WTC11 (cell line): ENCODE data around the gene ARHGAP26. TPM values are rescaled to one million over a fixed set of nuclear protein-coding genes. Genes with fewer than 3 reads are reported as not detected.

Experiments
- ATAC-seq: fragments of 200-7000 bp; cut with Tn5 transposase; 2 replicates; pipeline ENCODE4 v1.10.0; 2021; ENCODE audit warnings: mild to moderate bottlenecking, moderate library complexity
- CTCF ChIA-PET: fragments of 300-600 bp; sonication (Branson Sonifier 250); formaldehyde crosslinking; loops from one replicate; lab custom pipeline; 2021; ENCODE audit warnings: antibody characterized with exemption; lab: Charles Lee
- POLR2A ChIA-PET: fragments of 350-600 bp; sonication (Branson Sonifier 250); formaldehyde crosslinking; loops from one replicate; lab custom pipeline; 2021; ENCODE audit warnings: antibody characterized with exemption; lab: Charles Lee
- DNase-seq: peaks from one replicate; pipeline ENCODE4 v3.0.0; 2021; ENCODE audit warnings: low spot score
- H3K27ac Mint-ChIP-seq: 2 replicates; pipeline ENCODE4 v1.8.0; 2021; ENCODE audit warnings: mixed read lengths
- H3K27me3 Mint-ChIP-seq: 2 replicates; pipeline ENCODE4 v1.8.0; 2021; ENCODE audit warnings: low read depth, mild to moderate bottlenecking, moderate library complexity, mixed read lengths
- H3K36me3 Mint-ChIP-seq: 2 replicates; pipeline ENCODE4 v1.8.0; 2021; ENCODE audit warnings: mixed read lengths
- H3K4me1 Mint-ChIP-seq: 2 replicates; pipeline ENCODE4 v1.8.0; 2022; ENCODE audit warnings: mixed read lengths
- H3K4me3 Mint-ChIP-seq: 2 replicates; pipeline ENCODE4 v1.8.0; 2021; ENCODE audit warnings: mild to moderate bottlenecking, moderate library complexity, mixed read lengths
- H3K9me3 Mint-ChIP-seq: 2 replicates; pipeline ENCODE4 v1.8.0; 2021; ENCODE audit warnings: mixed read lengths
- CBFB ChIP-seq: sonication (generic); formaldehyde crosslinking; IDR thresholded peaks from 2 replicates; pipeline ENCODE4 v1.8.1; 2022; ENCODE audit warnings: mild to moderate bottlenecking, low read depth, missing genetic modification reagents
- ELF4 ChIP-seq: sonication (generic); formaldehyde crosslinking; IDR thresholded peaks from 2 replicates; pipeline ENCODE4 v1.8.1; 2022; ENCODE audit warnings: low read depth, mild to moderate bottlenecking, moderate library complexity, missing genetic modification reagents
- ETV6 ChIP-seq: sonication (generic); formaldehyde crosslinking; IDR thresholded peaks from 2 replicates; pipeline ENCODE4 v1.8.1; 2022; ENCODE audit warnings: mild to moderate bottlenecking, missing genetic modification reagents
- NFE2L1 ChIP-seq: sonication (generic); formaldehyde crosslinking; IDR thresholded peaks from 2 replicates; pipeline ENCODE4 v1.8.1; 2023; ENCODE audit warnings: missing genetic modification reagents
- NR1H2 ChIP-seq: sonication (generic); formaldehyde crosslinking; IDR thresholded peaks from 2 replicates; pipeline ENCODE4 v1.9.0; 2021; ENCODE audit warnings: mild to moderate bottlenecking, moderate library complexity, missing genetic modification reagents
- RELA ChIP-seq: sonication (generic); formaldehyde crosslinking; IDR thresholded peaks from 2 replicates; pipeline ENCODE4 v1.8.1; 2022; ENCODE audit warnings: missing genetic modification reagents, mild to moderate bottlenecking, borderline replicate concordance
- RORB ChIP-seq: fragments of 250-450 bp; sonication (Bioruptor Pico); IDR thresholded peaks from 2 replicates; pipeline ENCODE4 v1.9.0; 2021; ENCODE audit warnings: mild to moderate bottlenecking
- SOX15 ChIP-seq: fragments of 250-450 bp; sonication (Bioruptor Pico); IDR thresholded peaks from 2 replicates; pipeline ENCODE4 v1.9.0; 2021; ENCODE audit warnings: mild to moderate bottlenecking
- TEAD1 ChIP-seq: sonication (generic); formaldehyde crosslinking; IDR thresholded peaks from 2 replicates; pipeline ENCODE4 v1.8.0; 2022; ENCODE audit warnings: mild to moderate bottlenecking, missing genetic modification reagents
- ZNF396 ChIP-seq: fragments of 250-450 bp; sonication (Bioruptor Pico); IDR thresholded peaks from 2 replicates; pipeline ENCODE4 v1.8.0; 2021; ENCODE audit warnings: mild to moderate bottlenecking, moderate library complexity, borderline replicate concordance
- total RNA-seq: library from RNA; stranded (reverse); gene quantifications from 3 replicates; pipeline ENCODE4 v1.2.3, GENCODE V29; 2021
- TF ChIP-seq, protein P1 (sequence below): sonication (generic); formaldehyde crosslinking; IDR thresholded peaks from 2 replicates; pipeline ENCODE4 v1.8.0; 2022; ENCODE audit warnings: mild to moderate bottlenecking, missing genetic modification reagents
- TF ChIP-seq, protein P2 (sequence below): sonication (generic); formaldehyde crosslinking; IDR thresholded peaks from 2 replicates; pipeline ENCODE4 v1.8.0; 2023; ENCODE audit warnings: missing genetic modification reagents, mild to moderate bottlenecking, borderline replicate concordance
- TF ChIP-seq, protein P3 (sequence below): sonication (generic); formaldehyde crosslinking; IDR thresholded peaks from 2 replicates; pipeline ENCODE4 v1.8.1; 2023; ENCODE audit warnings: mild to moderate bottlenecking, missing genetic modification reagents, borderline replicate concordance
- TF ChIP-seq, protein P4 (sequence below): fragments of 250-450 bp; sonication (Bioruptor Pico); IDR thresholded peaks from 2 replicates; pipeline ENCODE4 v2.1.2; 2022; ENCODE audit warnings: mild to moderate bottlenecking, moderate library complexity
- TF ChIP-seq, protein P5 (sequence below): fragments of 250-450 bp; sonication (Bioruptor Pico); IDR thresholded peaks from 2 replicates; pipeline ENCODE4 v1.9.0; 2021; ENCODE audit warnings: moderate library complexity, mild to moderate bottlenecking, inconsistent platforms, borderline replicate concordance
- TF ChIP-seq, protein P6 (sequence below): sonication (generic); formaldehyde crosslinking; IDR thresholded peaks from 2 replicates; pipeline ENCODE4 v1.8.1; 2023; ENCODE audit warnings: mild to moderate bottlenecking, missing genetic modification reagents
- TF ChIP-seq, protein P7 (sequence below): sonication (generic); formaldehyde crosslinking; IDR thresholded peaks from 2 replicates; pipeline ENCODE4 v1.8.0; 2022; ENCODE audit warnings: mild to moderate bottlenecking, missing genetic modification reagents
- TF ChIP-seq, protein P8 (sequence below): sonication (generic); formaldehyde crosslinking; IDR thresholded peaks from 2 replicates; pipeline ENCODE4 v1.8.0; 2022; ENCODE audit warnings: mild to moderate bottlenecking, missing genetic modification reagents

The ARHGAP26 gene
- total RNA-seq, 1 experiment from 2014 or later = 22.3 TPM

DNA sequence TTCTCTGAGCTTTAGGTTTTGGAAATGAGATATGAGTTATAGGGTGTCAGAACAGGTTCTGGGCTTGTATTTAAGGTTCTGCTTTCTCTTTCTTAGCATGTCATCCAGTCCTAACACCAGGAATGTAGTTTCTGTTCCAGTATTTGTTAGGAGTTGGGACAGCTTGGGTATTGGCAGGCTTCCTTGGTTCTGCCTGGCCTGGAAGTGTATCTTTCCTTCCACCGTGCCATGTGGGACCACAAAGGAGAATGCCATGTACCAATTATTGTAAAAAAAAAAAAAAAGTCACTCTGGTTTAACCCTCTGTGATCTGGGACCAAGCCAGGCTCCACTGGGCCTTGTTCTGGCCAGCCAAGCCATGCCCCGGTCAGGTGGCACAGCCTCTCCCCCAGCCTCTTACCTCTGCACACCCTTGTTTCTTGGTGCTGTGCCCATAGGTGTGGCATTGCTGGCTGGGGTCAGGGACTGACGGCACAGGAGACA lies 47.8 kb downstream of the ARHGAP26 start:
- ATAC-seq = no peak
- POLR2A ChIA-PET = no interaction called here

More for the DNA sequence above, 47.8 kb downstream of the ARHGAP26 start:
- TF ChIP-seq, protein P1, sequence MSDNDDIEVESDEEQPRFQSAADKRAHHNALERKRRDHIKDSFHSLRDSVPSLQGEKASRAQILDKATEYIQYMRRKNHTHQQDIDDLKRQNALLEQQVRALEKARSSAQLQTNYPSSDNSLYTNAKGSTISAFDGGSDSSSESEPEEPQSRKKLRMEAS (CRISPR knock-in tag) = no peak
- TF ChIP-seq NR1H2 (CRISPR knock-in tag) (no peak), NFE2L1 (CRISPR knock-in tag) (no peak), ETV6 (CRISPR knock-in tag) (no peak), ZNF396 (CRISPR knock-in tag) (no peak), RELA (CRISPR knock-in tag) (no peak), RORB (CRISPR knock-in tag) (no peak), TEAD1 (no peak), SOX15 (CRISPR knock-in tag) (no peak), CBFB (CRISPR knock-in tag) (no peak), ELF4 (no peak)
- TF ChIP-seq, protein P2, sequence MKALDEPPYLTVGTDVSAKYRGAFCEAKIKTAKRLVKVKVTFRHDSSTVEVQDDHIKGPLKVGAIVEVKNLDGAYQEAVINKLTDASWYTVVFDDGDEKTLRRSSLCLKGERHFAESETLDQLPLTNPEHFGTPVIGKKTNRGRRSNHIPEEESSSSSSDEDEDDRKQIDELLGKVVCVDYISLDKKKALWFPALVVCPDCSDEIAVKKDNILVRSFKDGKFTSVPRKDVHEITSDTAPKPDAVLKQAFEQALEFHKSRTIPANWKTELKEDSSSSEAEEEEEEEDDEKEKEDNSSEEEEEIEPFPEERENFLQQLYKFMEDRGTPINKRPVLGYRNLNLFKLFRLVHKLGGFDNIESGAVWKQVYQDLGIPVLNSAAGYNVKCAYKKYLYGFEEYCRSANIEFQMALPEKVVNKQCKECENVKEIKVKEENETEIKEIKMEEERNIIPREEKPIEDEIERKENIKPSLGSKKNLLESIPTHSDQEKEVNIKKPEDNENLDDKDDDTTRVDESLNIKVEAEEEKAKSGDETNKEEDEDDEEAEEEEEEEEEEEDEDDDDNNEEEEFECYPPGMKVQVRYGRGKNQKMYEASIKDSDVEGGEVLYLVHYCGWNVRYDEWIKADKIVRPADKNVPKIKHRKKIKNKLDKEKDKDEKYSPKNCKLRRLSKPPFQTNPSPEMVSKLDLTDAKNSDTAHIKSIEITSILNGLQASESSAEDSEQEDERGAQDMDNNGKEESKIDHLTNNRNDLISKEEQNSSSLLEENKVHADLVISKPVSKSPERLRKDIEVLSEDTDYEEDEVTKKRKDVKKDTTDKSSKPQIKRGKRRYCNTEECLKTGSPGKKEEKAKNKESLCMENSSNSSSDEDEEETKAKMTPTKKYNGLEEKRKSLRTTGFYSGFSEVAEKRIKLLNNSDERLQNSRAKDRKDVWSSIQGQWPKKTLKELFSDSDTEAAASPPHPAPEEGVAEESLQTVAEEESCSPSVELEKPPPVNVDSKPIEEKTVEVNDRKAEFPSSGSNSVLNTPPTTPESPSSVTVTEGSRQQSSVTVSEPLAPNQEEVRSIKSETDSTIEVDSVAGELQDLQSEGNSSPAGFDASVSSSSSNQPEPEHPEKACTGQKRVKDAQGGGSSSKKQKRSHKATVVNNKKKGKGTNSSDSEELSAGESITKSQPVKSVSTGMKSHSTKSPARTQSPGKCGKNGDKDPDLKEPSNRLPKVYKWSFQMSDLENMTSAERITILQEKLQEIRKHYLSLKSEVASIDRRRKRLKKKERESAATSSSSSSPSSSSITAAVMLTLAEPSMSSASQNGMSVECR (CRISPR knock-in tag) = no peak
- TF ChIP-seq, protein P3, sequence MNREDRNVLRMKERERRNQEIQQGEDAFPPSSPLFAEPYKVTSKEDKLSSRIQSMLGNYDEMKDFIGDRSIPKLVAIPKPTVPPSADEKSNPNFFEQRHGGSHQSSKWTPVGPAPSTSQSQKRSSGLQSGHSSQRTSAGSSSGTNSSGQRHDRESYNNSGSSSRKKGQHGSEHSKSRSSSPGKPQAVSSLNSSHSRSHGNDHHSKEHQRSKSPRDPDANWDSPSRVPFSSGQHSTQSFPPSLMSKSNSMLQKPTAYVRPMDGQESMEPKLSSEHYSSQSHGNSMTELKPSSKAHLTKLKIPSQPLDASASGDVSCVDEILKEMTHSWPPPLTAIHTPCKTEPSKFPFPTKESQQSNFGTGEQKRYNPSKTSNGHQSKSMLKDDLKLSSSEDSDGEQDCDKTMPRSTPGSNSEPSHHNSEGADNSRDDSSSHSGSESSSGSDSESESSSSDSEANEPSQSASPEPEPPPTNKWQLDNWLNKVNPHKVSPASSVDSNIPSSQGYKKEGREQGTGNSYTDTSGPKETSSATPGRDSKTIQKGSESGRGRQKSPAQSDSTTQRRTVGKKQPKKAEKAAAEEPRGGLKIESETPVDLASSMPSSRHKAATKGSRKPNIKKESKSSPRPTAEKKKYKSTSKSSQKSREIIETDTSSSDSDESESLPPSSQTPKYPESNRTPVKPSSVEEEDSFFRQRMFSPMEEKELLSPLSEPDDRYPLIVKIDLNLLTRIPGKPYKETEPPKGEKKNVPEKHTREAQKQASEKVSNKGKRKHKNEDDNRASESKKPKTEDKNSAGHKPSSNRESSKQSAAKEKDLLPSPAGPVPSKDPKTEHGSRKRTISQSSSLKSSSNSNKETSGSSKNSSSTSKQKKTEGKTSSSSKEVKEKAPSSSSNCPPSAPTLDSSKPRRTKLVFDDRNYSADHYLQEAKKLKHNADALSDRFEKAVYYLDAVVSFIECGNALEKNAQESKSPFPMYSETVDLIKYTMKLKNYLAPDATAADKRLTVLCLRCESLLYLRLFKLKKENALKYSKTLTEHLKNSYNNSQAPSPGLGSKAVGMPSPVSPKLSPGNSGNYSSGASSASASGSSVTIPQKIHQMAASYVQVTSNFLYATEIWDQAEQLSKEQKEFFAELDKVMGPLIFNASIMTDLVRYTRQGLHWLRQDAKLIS (CRISPR knock-in tag) = no peak
- TF ChIP-seq, protein P4, sequence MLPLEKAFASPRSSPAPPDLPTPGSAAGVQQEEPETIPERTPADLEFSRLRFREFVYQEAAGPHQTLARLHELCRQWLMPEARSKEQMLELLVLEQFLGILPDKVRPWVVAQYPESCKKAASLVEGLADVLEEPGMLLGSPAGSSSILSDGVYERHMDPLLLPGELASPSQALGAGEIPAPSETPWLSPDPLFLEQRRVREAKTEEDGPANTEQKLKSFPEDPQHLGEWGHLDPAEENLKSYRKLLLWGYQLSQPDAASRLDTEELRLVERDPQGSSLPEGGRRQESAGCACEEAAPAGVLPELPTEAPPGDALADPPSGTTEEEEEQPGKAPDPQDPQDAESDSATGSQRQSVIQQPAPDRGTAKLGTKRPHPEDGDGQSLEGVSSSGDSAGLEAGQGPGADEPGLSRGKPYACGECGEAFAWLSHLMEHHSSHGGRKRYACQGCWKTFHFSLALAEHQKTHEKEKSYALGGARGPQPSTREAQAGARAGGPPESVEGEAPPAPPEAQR (CRISPR knock-in tag) = no peak
- TF ChIP-seq, protein P5, sequence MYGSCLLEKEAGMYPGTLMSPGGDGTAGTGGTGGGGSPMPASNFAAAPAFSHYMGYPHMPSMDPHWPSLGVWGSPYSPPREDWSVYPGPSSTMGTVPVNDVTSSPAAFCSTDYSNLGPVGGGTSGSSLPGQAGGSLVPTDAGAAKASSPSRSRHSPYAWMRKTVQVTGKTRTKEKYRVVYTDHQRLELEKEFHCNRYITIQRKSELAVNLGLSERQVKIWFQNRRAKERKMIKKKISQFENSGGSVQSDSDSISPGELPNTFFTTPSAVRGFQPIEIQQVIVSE (CRISPR knock-in tag) = no peak
- TF ChIP-seq, protein P6, sequence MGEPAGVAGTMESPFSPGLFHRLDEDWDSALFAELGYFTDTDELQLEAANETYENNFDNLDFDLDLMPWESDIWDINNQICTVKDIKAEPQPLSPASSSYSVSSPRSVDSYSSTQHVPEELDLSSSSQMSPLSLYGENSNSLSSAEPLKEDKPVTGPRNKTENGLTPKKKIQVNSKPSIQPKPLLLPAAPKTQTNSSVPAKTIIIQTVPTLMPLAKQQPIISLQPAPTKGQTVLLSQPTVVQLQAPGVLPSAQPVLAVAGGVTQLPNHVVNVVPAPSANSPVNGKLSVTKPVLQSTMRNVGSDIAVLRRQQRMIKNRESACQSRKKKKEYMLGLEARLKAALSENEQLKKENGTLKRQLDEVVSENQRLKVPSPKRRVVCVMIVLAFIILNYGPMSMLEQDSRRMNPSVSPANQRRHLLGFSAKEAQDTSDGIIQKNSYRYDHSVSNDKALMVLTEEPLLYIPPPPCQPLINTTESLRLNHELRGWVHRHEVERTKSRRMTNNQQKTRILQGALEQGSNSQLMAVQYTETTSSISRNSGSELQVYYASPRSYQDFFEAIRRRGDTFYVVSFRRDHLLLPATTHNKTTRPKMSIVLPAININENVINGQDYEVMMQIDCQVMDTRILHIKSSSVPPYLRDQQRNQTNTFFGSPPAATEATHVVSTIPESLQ (CRISPR knock-in tag) = no peak
- TF ChIP-seq, protein P7, sequence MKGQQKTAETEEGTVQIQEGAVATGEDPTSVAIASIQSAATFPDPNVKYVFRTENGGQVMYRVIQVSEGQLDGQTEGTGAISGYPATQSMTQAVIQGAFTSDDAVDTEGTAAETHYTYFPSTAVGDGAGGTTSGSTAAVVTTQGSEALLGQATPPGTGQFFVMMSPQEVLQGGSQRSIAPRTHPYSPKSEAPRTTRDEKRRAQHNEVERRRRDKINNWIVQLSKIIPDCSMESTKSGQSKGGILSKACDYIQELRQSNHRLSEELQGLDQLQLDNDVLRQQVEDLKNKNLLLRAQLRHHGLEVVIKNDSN (CRISPR knock-in tag) = no peak
- TF ChIP-seq, protein P8, sequence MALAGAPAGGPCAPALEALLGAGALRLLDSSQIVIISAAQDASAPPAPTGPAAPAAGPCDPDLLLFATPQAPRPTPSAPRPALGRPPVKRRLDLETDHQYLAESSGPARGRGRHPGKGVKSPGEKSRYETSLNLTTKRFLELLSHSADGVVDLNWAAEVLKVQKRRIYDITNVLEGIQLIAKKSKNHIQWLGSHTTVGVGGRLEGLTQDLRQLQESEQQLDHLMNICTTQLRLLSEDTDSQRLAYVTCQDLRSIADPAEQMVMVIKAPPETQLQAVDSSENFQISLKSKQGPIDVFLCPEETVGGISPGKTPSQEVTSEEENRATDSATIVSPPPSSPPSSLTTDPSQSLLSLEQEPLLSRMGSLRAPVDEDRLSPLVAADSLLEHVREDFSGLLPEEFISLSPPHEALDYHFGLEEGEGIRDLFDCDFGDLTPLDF (CRISPR knock-in tag) = no peak
- H3K27ac Mint-ChIP-seq = no peak overlapping the region
- CTCF ChIA-PET = interaction anchor here (0.8 to 1.8 kb wide), 2 partner anchors 9 to 49 kb away, joined by 3 to 7 read pairs; no protein-coding TSS in a partner anchor
- DNase-seq = no peak
- H3K9me3 Mint-ChIP-seq = no peaks in the 10 kb centered on the region
- no peak overlapping the region for H3K4me3 Mint-ChIP-seq
- no peaks in the 10 kb centered on the region for H3K27me3 Mint-ChIP-seq
- H3K36me3 Mint-ChIP-seq = no peaks in the 10 kb centered on the region; the same call in 1 of the 2 replicates
- H3K4me1 Mint-ChIP-seq = peaks cover 31% of the 10 kb centered on the region
